Thyroid gland (tissue), 4 donors: ENCODE measurements around the gene MOGAT3.

Experiments used
- POLR2A ChIP-seq, 2 donors: fragments of 450-650 bp; IDR thresholded peaks; one replicate each; pipeline ENCODE4 v1.6.1; 2017; ENCODE audit warnings: antibody characterized with exemption in 2 of 2, mild to moderate bottlenecking in 2 of 2, moderate library complexity in 1 of 2
- TF ChIP-seq, protein P1 (sequence below), 6 experiments: fragments of 200-600 bp in 3 of 6; fragments of 450-650 bp in 3 of 6; sonication (generic) in 3 of 6; IDR thresholded peaks; one replicate each; pipeline ENCODE4 v1.5.1; 2016 to 2019; ENCODE audit warnings: antibody characterized with exemption in 6 of 6, mild to moderate bottlenecking in 2 of 6, inconsistent platforms in 1 of 6, moderate library complexity in 1 of 6

GRCh38 chr7:101200862-101201599 is at the start of gene MOGAT3:
- TF ChIP-seq, protein P1, sequence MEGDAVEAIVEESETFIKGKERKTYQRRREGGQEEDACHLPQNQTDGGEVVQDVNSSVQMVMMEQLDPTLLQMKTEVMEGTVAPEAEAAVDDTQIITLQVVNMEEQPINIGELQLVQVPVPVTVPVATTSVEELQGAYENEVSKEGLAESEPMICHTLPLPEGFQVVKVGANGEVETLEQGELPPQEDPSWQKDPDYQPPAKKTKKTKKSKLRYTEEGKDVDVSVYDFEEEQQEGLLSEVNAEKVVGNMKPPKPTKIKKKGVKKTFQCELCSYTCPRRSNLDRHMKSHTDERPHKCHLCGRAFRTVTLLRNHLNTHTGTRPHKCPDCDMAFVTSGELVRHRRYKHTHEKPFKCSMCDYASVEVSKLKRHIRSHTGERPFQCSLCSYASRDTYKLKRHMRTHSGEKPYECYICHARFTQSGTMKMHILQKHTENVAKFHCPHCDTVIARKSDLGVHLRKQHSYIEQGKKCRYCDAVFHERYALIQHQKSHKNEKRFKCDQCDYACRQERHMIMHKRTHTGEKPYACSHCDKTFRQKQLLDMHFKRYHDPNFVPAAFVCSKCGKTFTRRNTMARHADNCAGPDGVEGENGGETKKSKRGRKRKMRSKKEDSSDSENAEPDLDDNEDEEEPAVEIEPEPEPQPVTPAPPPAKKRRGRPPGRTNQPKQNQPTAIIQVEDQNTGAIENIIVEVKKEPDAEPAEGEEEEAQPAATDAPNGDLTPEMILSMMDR (IDR thresholded peaks at IDR 0.05) = no peak
- no peak for TF ChIP-seq POLR2A (IDR thresholded peaks at IDR 0.05)
